Pancreas (tissue), 10 donors: ENCODE data around the gene SLC35G2. TPM values are rescaled to one million over a fixed set of nuclear protein-coding genes. Genes with fewer than 3 reads are reported as not detected.
"Not testable (repeated sequence)": the region's sequence is repeated elsewhere in the genome, so short reads cannot be mapped to it uniquely, and the experiment has no call there.

Experiments used
- ATAC-seq, 4 donors: fragments of 200-7000 bp; cut with Tn5 transposase; one replicate each; pipeline versions ENCODE4 v1.8.0 to v1.9.1; 2020; ENCODE audit warnings: mild to moderate bottlenecking in 4 of 4, moderate library complexity in 4 of 4
- DNase-seq, 6 donors: peaks; one replicate each; pipeline ENCODE4 v3.0.0-alpha.2; 2020
- FAIRE-seq: peaks from 2 replicates; lab custom pipeline; 2012; peaks lifted over from hg19 to GRCh38; lab: Jason Lieb, UNC
- H3K27ac ChIP-seq, 4 donors: fragments of 200-600 bp; sonication (generic); 1 replicate in 3 of 4; 2 replicates in 1 of 4; pipeline versions ENCODE4 v1.5.0 to v1.8.0; 2020
- H3K27me3 ChIP-seq, 4 donors: fragments of 200-600 bp; one replicate each; pipeline ENCODE4 v1.8.0; 2021
- H3K36me3 ChIP-seq, 3 donors: fragments of 200-600 bp; sonication (generic) in 1 of 3; one replicate each; pipeline versions ENCODE4 v1.5.0 to v1.8.0; 2020 to 2021
- H3K4me1 ChIP-seq, 3 donors: fragments of 200-600 bp; one replicate each; pipeline ENCODE4 v1.8.0; 2021
- H3K4me3 ChIP-seq, 4 donors: fragments of 200-600 bp; sonication (generic) in 2 of 4; one replicate each; pipeline versions ENCODE4 v1.5.0 to v1.8.0; 2020 to 2021
- H3K9me3 ChIP-seq, 4 donors: fragments of 200-600 bp; one replicate each; pipeline ENCODE4 v1.8.0; 2021
- CTCF ChIP-seq, 4 donors: fragments of 200-600 bp; sonication (generic) in 3 of 4; IDR thresholded peaks; one replicate each; pipeline versions ENCODE4 v1.5.0 to v1.8.0; 2021; ENCODE audit warnings: antibody characterized with exemption in 4 of 4
- WGBS, 2 donors: extraction: QIAGEN DNeasy Blood & Tissue Kit; methylation state at CpG; one replicate each; pipeline ENCODE4 v1.1.7; 2013; 5-methylcytosine and 5-hydroxymethylcytosine counted together
- intact Hi-C, 3 donors: fragments of 100-400 bp; cut with DNase I; formaldehyde crosslinking; loops; one replicate each; pipeline versions ENCODE4 v1.11.1 to v1.14.2; 2022
- polyA plus RNA-seq, 2 donors: library from polyadenylated mRNA; stranded (reverse); fragments of 200-250 nt; gene quantifications; one replicate each; pipeline ENCODE4 v1.2.3, GENCODE V29; 2013
- total RNA-seq, 6 donors: library from RNA; stranded (reverse); fragmentation: NEBNext Ultra II Directional in 4 of 6; extraction: Animal tissue kit (Norgen Biotek cat#: 25700) in 4 of 6; gene quantifications; one replicate each; pipeline versions ENCODE4 v1.2.1 to v1.2.4, GENCODE V29; 2021 to 2023
- donor health status: healthy with polysubstance abuse.
- donor health status: DM: no; HTN: no; CAD: no; lungs with moderate emphysema.
- donor health status: DM: no; HTN: no; CAD: no.
- donor health status: control.
- donor health status: control.
- donor health status: Bipolar disorder and iron deficiency.
- donor health status: DM: yes; HTN: yes; CAD: no.
- donor health status: DM: no; HTN: no; CAD: no.
- donor health status: DM: no; HTN: no; CAD: no.
- donor health status: DM: yes; HTN: yes; CAD: no.

Gene SLC35G2
- total and polyA plus RNA-seq, 8 donors: 1.5 to 8.9 (median 3.2) TPM

DNA sequence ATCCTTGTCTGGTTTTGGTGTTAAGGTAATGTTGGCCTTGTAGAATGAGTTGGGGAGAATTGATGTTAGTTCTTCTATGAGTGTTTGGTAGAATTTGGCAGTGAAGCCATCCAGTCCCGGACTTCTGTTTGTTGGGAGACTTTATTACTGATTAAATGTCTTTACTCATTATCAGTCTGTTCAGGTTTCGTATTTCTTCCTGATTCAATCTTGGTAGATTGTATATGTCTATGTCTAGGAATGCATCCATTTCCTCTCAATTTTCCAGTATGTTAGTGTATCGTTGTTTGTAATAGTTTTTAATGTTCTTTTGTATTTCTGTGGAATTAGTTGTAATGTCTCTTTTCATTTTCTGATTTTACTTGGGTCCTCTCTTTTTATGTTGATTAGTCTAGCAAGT, 82.5 kb downstream of the SLC35G2 start:
- WGBS, 2 donors: 59 to 62% methylated on average over 3 of the region's 3 CpGs
- peaks cover 0 to 3% (median 0%) of the 10 kb centered on the region in 3 donors for H3K4me1 ChIP-seq
- no peak for FAIRE-seq
- no peak overlapping the region for H3K27ac ChIP-seq
- DNase-seq: no peak
- TF ChIP-seq CTCF (IDR thresholded peaks at IDR 0.05): no peak
- H3K9me3 ChIP-seq: peaks cover 0 to 4% (median 0%) of the 10 kb centered on the region in 4 donors
- no peak for ATAC-seq
- no peaks in the 10 kb centered on the region for H3K27me3 ChIP-seq
- intact Hi-C loops: no loop called here
- no peak overlapping the region for H3K4me3 ChIP-seq
- no peaks in the 10 kb centered on the region for H3K36me3 ChIP-seq

- H3K36me3 ChIP-seq, DNase-seq, H3K4me1 ChIP-seq, H3K27ac ChIP-seq, ATAC-seq, intact Hi-C loops, FAIRE-seq, H3K4me3 ChIP-seq, H3K27me3 ChIP-seq, H3K9me3 ChIP-seq: not testable (repeated sequence)
- 40 to 62% methylated on average over 1 of the region's 1 CpG for WGBS, 2 donors
These were observed 83.6 kb downstream of the SLC35G2 start for GRCh38 chr3:136902530-136902929.

GRCh38 chr3:136903899-136904298, 85.0 kb downstream of the SLC35G2 start:
- H3K27ac ChIP-seq: no peak overlapping the region
- 0 to 5% methylated on average over 1 of the region's 1 CpG for WGBS, 2 donors
- H3K27me3 ChIP-seq: no peaks in the 10 kb centered on the region
- H3K36me3 ChIP-seq: no peaks in the 10 kb centered on the region
- ATAC-seq (no peak), FAIRE-seq (no peak), DNase-seq (no peak)
- H3K4me3 ChIP-seq: no peak overlapping the region
- no peaks in the 10 kb centered on the region for H3K4me1 ChIP-seq
- peaks cover 0 to 4% (median 0%) of the 10 kb centered on the region in 4 donors for H3K9me3 ChIP-seq
- no peak for TF ChIP-seq CTCF (IDR thresholded peaks at IDR 0.05)
- intact Hi-C loops: no loop called here

- WGBS, 2 donors: 73 to 75% methylated on average over 4 of the region's 4 CpGs
These were observed 85.8 kb downstream of the SLC35G2 start for GRCh38 chr3:136904746-136905145.

More at GRCh38 chr3:136904746-136905145, 85.8 kb downstream of the SLC35G2 start:
- peaks cover 0 to 4% (median 0%) of the 10 kb centered on the region in 4 donors for H3K9me3 ChIP-seq
- TF ChIP-seq CTCF (IDR thresholded peaks at IDR 0.05): no peak
- no peak overlapping the region for H3K27ac ChIP-seq
- intact Hi-C loops: no loop called here
- FAIRE-seq: no peak
- peaks cover 0 to 8% (median 0%) of the 10 kb centered on the region in 3 donors for H3K4me1 ChIP-seq
- H3K36me3 ChIP-seq: no peaks in the 10 kb centered on the region
- no peak overlapping the region for H3K4me3 ChIP-seq
- no peaks in the 10 kb centered on the region for H3K27me3 ChIP-seq
- no peak for ATAC-seq
- no peak for DNase-seq

Other genes with a start within 250 kb of the SLC35G2 start
- 10 to 100 TPM; 17.2 to 24.1 (median 19.5) TPM for gene STAG1, start 66.7 kb upstream of the SLC35G2 start, total RNA-seq
- 1 to 10 TPM; 6.8 to 8.3 TPM for gene STAG1, start 66.7 kb upstream of the SLC35G2 start, polyA plus RNA-seq
- 10 to 100 TPM in 4 of 6 donors, 1 to 10 TPM in 2; 9.6 to 28.3 (median 11.6) TPM for gene NCK1, start 43.1 kb downstream of the SLC35G2 start, total RNA-seq
- 10 to 100 TPM in 1 of 2 donors, 1 to 10 TPM in 1; 5.4 to 10.5 TPM for gene NCK1, start 43.1 kb downstream of the SLC35G2 start, polyA plus RNA-seq
- under 1 TPM; 0.28 to 0.52 (median 0.34) TPM for gene IL20RB, start 138.9 kb downstream of the SLC35G2 start, total RNA-seq
- gene IL20RB, start 138.9 kb downstream of the SLC35G2 start, polyA plus RNA-seq: 1 to 10 TPM in 1 of 2 donors, under 1 TPM in 1; 0.87 to 1.3 TPM